ENCODE data around the gene SNX27.

DNA sequence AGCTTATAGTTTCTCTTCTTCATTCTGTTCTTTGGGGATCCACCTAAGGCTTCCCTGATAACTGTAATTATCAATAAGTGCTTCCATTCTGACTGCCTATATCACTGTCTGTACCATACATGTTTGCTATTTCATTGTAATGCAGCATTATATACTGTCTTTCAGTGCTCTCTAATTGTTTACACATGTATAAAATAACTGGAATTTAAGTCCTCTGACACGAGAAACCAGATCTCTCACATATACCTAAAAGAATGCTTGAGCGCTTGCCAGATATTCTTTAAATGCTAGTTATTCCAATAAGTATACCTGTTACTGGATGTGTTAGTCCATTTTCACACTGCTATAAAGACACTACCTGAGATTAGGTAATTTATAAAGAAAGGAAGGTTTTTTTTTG is 70.1 kb downstream of the SNX27 start:
- TF ChIP-seq, protein P1, sequence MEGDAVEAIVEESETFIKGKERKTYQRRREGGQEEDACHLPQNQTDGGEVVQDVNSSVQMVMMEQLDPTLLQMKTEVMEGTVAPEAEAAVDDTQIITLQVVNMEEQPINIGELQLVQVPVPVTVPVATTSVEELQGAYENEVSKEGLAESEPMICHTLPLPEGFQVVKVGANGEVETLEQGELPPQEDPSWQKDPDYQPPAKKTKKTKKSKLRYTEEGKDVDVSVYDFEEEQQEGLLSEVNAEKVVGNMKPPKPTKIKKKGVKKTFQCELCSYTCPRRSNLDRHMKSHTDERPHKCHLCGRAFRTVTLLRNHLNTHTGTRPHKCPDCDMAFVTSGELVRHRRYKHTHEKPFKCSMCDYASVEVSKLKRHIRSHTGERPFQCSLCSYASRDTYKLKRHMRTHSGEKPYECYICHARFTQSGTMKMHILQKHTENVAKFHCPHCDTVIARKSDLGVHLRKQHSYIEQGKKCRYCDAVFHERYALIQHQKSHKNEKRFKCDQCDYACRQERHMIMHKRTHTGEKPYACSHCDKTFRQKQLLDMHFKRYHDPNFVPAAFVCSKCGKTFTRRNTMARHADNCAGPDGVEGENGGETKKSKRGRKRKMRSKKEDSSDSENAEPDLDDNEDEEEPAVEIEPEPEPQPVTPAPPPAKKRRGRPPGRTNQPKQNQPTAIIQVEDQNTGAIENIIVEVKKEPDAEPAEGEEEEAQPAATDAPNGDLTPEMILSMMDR (IDR thresholded peaks at IDR 0.05) = no peak
- TF ChIP-seq POLR2A (IDR thresholded peaks at IDR 0.05) (no peak), EP300 (IDR thresholded peaks at IDR 0.05) (no peak), POLR2AphosphoS5 (IDR thresholded peaks at IDR 0.05) (no peak)
